ENCODE data around the gene FAT1.

Gene FAT1

DNA sequence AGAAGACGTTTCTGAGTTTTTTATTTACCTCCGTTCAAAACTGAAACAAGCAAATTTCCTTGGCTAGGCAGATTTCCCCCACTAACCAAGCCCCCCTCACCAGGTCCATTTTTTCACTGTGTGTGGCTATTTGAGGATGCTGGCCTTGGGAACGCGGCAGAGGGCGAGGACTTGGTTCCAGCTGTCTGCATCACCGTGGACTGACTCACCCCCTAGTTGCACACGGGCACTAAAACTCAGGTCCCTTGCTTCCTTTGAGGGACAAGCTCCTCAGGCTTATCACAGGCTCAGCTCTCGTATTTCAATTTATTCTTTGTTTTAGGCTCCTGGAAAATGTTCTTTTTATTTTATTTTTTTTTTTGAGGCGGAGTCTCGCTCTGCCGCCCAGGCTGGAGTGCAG is 159.9 kb downstream of the FAT1 start:
- H3K9ac ChIP-seq (ENCODE audit: low read depth in 1 of 2, low read length in 2 of 2): no peak overlapping the region
- H3K27ac ChIP-seq (ENCODE audit: low read depth, low read length): no peak overlapping the region
- no peaks in the 10 kb centered on the region for H3K36me3 ChIP-seq (ENCODE audit: control insufficient read depth in 1 of 2, insufficient read depth in 2 of 2, low read length in 2 of 2)
- H3K27me3 ChIP-seq (ENCODE audit: control insufficient read depth in 1 of 2, insufficient read depth in 2 of 2, low read length in 2 of 2): no peaks in the 10 kb centered on the region
- H3K9me3 ChIP-seq (ENCODE audit: control insufficient read depth in 1 of 2, low read length in 2 of 2): no peaks in the 10 kb centered on the region
- no peak overlapping the region for H3K4me3 ChIP-seq (ENCODE audit: low read depth in 1 of 2, low read length in 2 of 2)
- no peaks in the 10 kb centered on the region for H3K4me1 ChIP-seq (ENCODE audit: control insufficient read depth in 1 of 2, insufficient read depth in 2 of 2, low read length in 2 of 2)

DNA sequence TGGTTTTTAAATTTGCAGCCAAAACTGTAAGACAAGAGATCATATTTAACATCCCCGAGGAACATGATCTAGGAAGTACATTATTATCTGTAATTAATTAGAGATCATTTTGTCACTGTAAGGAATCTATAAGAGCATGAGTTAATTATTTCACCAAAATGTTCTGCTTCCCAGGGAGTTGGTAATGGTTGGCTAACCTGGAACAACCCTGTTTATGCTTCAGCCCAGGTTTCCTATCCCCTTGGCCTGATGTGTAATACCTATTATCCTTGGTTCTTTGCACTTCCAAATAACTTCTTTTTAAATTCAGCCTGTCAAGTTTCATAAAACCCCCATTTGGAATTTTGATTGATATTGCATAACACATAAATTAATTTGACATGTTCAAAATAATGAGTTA is 161.9 kb downstream of the FAT1 start:
- Histone ChIP-seq H3K9ac (ENCODE audit: low read depth in 1 of 2, low read length in 2 of 2) (no peak overlapping the region), H3K9me3 (ENCODE audit: control insufficient read depth in 1 of 2, low read length in 2 of 2) (no peaks in the 10 kb centered on the region), H3K4me1 (ENCODE audit: control insufficient read depth in 1 of 2, insufficient read depth in 2 of 2, low read length in 2 of 2) (no peaks in the 10 kb centered on the region), H3K27me3 (ENCODE audit: control insufficient read depth in 1 of 2, insufficient read depth in 2 of 2, low read length in 2 of 2) (no peaks in the 10 kb centered on the region), H3K27ac (ENCODE audit: low read depth, low read length) (no peak overlapping the region), H3K36me3 (ENCODE audit: control insufficient read depth in 1 of 2, insufficient read depth in 2 of 2, low read length in 2 of 2) (no peaks in the 10 kb centered on the region), H3K4me3 (ENCODE audit: low read depth in 1 of 2, low read length in 2 of 2) (no peak overlapping the region)

DNA sequence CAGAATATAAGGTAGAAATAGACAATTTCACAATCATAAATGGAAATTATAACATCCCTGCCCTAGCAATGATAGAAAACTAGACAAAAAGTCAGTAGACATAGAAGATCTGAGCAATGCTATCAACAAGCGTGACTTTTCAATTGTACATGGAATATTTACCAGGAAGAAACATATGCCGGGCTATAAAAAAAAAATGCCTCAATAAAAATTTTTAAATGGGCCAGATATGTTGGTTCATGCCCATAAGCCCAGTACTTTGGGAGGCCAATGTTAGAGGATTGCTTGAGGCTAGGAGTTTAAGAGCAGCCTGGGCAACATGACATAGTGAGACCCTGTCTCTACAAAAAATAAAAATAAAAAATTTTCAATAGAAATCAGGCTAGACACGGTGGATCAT is 163.0 kb downstream of the FAT1 start:
- H3K4me3 ChIP-seq (ENCODE audit: low read depth in 1 of 2, low read length in 2 of 2): no peak overlapping the region

DNA sequence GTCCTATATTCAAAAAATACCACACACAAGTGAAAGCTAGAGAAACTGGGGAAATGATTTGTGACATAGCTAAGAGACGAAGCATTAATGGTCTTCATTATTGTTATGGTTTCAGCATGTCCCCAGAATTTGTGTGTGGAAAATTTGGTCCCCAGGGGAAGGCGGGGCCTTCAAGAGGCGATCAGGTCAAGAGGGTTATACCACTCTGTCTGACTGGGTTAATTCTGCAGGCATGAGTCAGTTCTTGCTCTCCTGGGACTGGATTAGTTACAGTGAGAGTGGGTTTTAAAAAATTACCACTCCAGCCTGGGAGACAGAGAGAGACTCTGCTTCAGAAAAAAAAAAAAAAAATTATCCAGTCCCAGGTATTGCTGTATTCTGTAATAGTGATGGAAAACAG is 166.2 kb downstream of the FAT1 start:
- Histone ChIP-seq H3K36me3 (ENCODE audit: control insufficient read depth in 1 of 2, insufficient read depth in 2 of 2, low read length in 2 of 2) (no peaks in the 10 kb centered on the region), H3K27me3 (ENCODE audit: control insufficient read depth in 1 of 2, insufficient read depth in 2 of 2, low read length in 2 of 2) (peaks cover 0 to 5% of the 10 kb centered on the region in 2 donors), H3K9me3 (ENCODE audit: control insufficient read depth in 1 of 2, low read length in 2 of 2) (no peaks in the 10 kb centered on the region), H3K9ac (ENCODE audit: low read depth in 1 of 2, low read length in 2 of 2) (no peak overlapping the region), H3K27ac (ENCODE audit: low read depth, low read length) (no peak overlapping the region), H3K4me1 (ENCODE audit: control insufficient read depth in 1 of 2, insufficient read depth in 2 of 2, low read length in 2 of 2) (no peaks in the 10 kb centered on the region), H3K4me3 (ENCODE audit: low read depth in 1 of 2, low read length in 2 of 2) (no peak overlapping the region)

More for the DNA sequence above, 163.0 kb downstream of the FAT1 start:
- Histone ChIP-seq H3K9me3 (ENCODE audit: control insufficient read depth in 1 of 2, low read length in 2 of 2) (no peaks in the 10 kb centered on the region), H3K9ac (ENCODE audit: low read depth in 1 of 2, low read length in 2 of 2) (no peak overlapping the region), H3K27me3 (ENCODE audit: control insufficient read depth in 1 of 2, insufficient read depth in 2 of 2, low read length in 2 of 2) (no peaks in the 10 kb centered on the region), H3K36me3 (ENCODE audit: control insufficient read depth in 1 of 2, insufficient read depth in 2 of 2, low read length in 2 of 2) (no peaks in the 10 kb centered on the region), H3K27ac (ENCODE audit: low read depth, low read length) (no peak overlapping the region), H3K4me1 (ENCODE audit: control insufficient read depth in 1 of 2, insufficient read depth in 2 of 2, low read length in 2 of 2) (no peaks in the 10 kb centered on the region)

DNA sequence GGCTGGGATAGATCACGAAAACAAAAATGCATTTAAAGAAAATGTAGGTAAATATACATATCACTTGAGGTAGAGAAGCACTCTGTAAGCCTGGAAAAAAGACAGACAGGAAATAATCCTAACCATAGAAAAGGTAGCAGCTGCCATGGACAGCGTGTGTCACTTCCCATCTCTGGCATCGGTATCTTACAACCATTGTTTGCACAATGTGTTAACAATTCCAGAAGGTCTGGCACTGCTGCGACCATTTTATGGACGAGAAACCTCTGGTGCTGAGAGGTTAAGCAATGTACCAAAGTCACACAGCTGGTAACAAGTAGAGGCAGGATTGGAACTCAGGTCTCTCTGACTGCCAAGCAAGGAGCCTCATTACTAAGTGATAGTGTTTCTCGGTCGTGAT is 166.6 kb downstream of the FAT1 start:
- Histone ChIP-seq H3K9ac (ENCODE audit: low read depth in 1 of 2, low read length in 2 of 2) (no peak overlapping the region), H3K4me3 (ENCODE audit: low read depth in 1 of 2, low read length in 2 of 2) (no peak overlapping the region), H3K4me1 (ENCODE audit: control insufficient read depth in 1 of 2, insufficient read depth in 2 of 2, low read length in 2 of 2) (no peaks in the 10 kb centered on the region), H3K9me3 (ENCODE audit: control insufficient read depth in 1 of 2, low read length in 2 of 2) (no peaks in the 10 kb centered on the region), H3K27ac (ENCODE audit: low read depth, low read length) (no peak overlapping the region), H3K36me3 (ENCODE audit: control insufficient read depth in 1 of 2, insufficient read depth in 2 of 2, low read length in 2 of 2) (no peaks in the 10 kb centered on the region), H3K27me3 (ENCODE audit: control insufficient read depth in 1 of 2, insufficient read depth in 2 of 2, low read length in 2 of 2) (peaks cover 0 to 5% of the 10 kb centered on the region in 2 donors)

DNA sequence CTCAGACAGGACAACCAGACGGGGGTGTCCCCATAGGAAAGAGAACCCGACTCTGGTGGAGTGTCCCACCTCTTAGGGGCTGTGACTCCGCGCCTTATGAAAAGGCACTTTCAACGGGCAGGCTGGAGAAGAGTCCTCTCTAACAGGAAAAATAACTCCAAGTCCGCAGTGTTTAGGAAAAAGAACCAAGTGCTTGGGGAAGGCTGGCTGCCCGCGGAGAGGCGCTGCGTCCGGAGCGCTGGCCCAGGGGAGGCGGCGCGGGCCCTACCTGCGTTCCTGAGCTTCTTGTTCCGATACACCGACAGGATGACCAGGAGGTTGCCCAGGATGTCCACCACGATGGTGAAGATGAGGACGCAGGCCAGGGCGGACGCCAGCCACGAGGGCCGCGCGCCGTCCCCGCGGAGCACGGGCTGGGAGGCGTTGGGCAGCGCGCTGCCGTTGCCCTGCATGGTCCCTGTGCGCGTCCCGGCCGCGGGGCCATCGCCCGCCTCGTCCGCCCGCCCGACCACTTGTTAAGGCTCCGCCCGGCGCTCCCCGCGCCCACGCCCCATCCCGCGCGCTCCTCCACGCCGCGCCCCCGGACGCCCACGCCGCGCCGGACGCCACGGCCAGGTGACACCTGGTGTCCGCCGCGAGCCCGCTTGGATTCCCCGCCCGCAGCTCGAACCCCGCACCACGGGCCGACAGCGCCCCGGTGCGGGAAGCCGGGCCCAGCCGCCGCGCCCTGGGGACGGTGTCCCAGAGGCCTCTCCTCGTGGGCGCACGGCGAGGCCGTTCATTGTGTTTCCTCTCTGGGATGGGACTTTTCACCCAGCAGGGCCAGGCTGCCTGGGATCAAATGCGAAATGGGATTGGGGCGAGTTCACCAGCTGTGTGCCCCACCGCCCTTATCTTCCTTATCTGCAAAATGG is 168.5 kb downstream of the FAT1 start, which contains the start of gene MTNR1A:
Gene MTNR1A (minus strand): TSS at position 654 of the 914 bp plus-strand sequence. CDS start 202 bp downstream, at position 452.
- no peak within 1 kb of the TSS for H3K9ac ChIP-seq (ENCODE audit: low read depth in 1 of 2, low read length in 2 of 2)

DNA sequence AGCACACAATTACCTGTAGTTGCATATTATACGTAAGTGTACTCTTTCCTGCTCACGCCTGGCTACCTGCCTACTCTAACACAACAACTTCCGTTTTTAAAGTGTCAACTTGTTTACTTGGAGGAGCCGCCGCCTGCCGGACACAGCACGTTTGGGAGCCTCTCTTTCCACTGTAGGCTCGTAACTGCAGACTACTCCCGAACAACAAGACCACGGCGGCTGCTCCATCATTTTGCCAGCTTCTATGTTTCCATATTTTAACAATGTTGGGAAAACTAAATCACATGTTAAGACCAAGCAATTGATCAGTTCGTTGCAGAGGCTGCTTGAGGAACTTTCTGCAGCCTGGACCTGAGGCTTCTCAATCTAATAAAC is 169.1 kb downstream of the FAT1 start:
- H3K27ac ChIP-seq (ENCODE audit: low read depth, low read length): no peak overlapping the region
- H3K4me3 ChIP-seq (ENCODE audit: low read depth in 1 of 2, low read length in 2 of 2): peak overlapping the region; percentile 69 to 77
- peaks cover 3 to 5% of the 10 kb centered on the region in 2 donors for H3K27me3 ChIP-seq (ENCODE audit: control insufficient read depth in 1 of 2, insufficient read depth in 2 of 2, low read length in 2 of 2)

More for the DNA sequence above, 168.5 kb downstream of the FAT1 start, which contains the start of gene MTNR1A:
- Histone ChIP-seq H3K4me3 (ENCODE audit: low read depth in 1 of 2, low read length in 2 of 2) (peak within 1 kb of the TSS; percentile 69 to 77), H3K27me3 (ENCODE audit: control insufficient read depth in 1 of 2, insufficient read depth in 2 of 2, low read length in 2 of 2) (peaks cover 3 to 5% of the 10 kb centered on the region in 2 donors), H3K9me3 (ENCODE audit: control insufficient read depth in 1 of 2, low read length in 2 of 2) (no peaks in the 10 kb centered on the region), H3K27ac (ENCODE audit: low read depth, low read length) (no peak within 1 kb of the TSS), H3K36me3 (ENCODE audit: control insufficient read depth in 1 of 2, insufficient read depth in 2 of 2, low read length in 2 of 2) (no peaks in the 10 kb centered on the region), H3K4me1 (ENCODE audit: control insufficient read depth in 1 of 2, insufficient read depth in 2 of 2, low read length in 2 of 2) (no peaks in the 10 kb centered on the region)

DNA sequence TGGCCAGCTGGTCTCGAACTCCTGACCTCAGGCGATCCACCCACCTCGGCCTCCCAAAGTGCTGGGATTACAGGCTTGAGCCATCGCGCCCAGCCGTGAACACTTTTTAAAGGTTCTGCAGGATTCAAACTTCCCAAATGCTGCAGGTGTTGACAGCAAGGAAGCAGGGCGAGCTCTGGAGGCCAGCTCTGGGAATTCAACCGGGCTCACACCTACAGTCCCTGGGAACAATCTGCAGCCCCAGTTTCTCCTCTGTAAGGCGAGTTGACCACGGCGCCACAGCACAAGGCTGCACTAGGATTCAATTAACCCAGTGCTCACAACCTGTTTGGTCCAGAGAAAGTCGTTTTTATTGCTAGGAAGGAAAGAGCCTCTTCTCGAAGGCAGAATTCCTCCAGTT is 169.9 kb downstream of the FAT1 start:
- Histone ChIP-seq H3K9ac (ENCODE audit: low read depth in 1 of 2, low read length in 2 of 2) (no peak overlapping the region), H3K27ac (ENCODE audit: low read depth, low read length) (no peak overlapping the region), H3K36me3 (ENCODE audit: control insufficient read depth in 1 of 2, insufficient read depth in 2 of 2, low read length in 2 of 2) (no peaks in the 10 kb centered on the region), H3K4me1 (ENCODE audit: control insufficient read depth in 1 of 2, insufficient read depth in 2 of 2, low read length in 2 of 2) (no peaks in the 10 kb centered on the region), H3K4me3 (ENCODE audit: low read depth in 1 of 2, low read length in 2 of 2) (peak overlapping the region; percentile 69 to 77), H3K27me3 (ENCODE audit: control insufficient read depth in 1 of 2, insufficient read depth in 2 of 2, low read length in 2 of 2) (peaks cover 3 to 5% of the 10 kb centered on the region in 2 donors), H3K9me3 (ENCODE audit: control insufficient read depth in 1 of 2, low read length in 2 of 2) (no peaks in the 10 kb centered on the region)

More for the DNA sequence above, 169.1 kb downstream of the FAT1 start:
- H3K4me1 ChIP-seq (ENCODE audit: control insufficient read depth in 1 of 2, insufficient read depth in 2 of 2, low read length in 2 of 2): no peaks in the 10 kb centered on the region
- H3K9me3 ChIP-seq (ENCODE audit: control insufficient read depth in 1 of 2, low read length in 2 of 2): no peaks in the 10 kb centered on the region
- no peaks in the 10 kb centered on the region for H3K36me3 ChIP-seq (ENCODE audit: control insufficient read depth in 1 of 2, insufficient read depth in 2 of 2, low read length in 2 of 2)
- H3K9ac ChIP-seq (ENCODE audit: low read depth in 1 of 2, low read length in 2 of 2): no peak overlapping the region

DNA sequence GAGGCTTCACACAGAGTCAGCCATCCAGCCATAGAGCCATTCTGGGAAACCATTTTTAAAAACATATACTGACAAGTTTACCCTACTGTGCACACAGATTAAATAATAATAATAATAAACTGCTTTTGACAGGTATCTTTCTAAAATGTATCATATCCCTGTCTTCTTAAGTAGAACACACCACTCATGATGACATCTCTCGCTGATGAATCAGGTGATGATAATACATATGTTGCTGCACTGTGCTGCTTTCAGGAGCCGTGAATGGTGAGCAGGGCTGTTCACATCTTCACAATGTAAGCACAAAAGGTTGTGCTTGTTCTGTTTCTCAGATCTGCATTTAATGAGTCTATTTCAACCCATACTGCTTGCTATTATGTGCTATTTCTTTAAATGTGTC is 171.8 kb downstream of the FAT1 start:
- H3K4me3 ChIP-seq (ENCODE audit: low read depth in 1 of 2, low read length in 2 of 2): no peak overlapping the region
- no peaks in the 10 kb centered on the region for H3K36me3 ChIP-seq (ENCODE audit: control insufficient read depth in 1 of 2, insufficient read depth in 2 of 2, low read length in 2 of 2)
- H3K27ac ChIP-seq (ENCODE audit: low read depth, low read length): no peak overlapping the region
- H3K9me3 ChIP-seq (ENCODE audit: control insufficient read depth in 1 of 2, low read length in 2 of 2): peaks cover 0 to 6% of the 10 kb centered on the region in 2 donors
- H3K4me1 ChIP-seq (ENCODE audit: control insufficient read depth in 1 of 2, insufficient read depth in 2 of 2, low read length in 2 of 2): no peaks in the 10 kb centered on the region
- no peak overlapping the region for H3K9ac ChIP-seq (ENCODE audit: low read depth in 1 of 2, low read length in 2 of 2)
- H3K27me3 ChIP-seq (ENCODE audit: control insufficient read depth in 1 of 2, insufficient read depth in 2 of 2, low read length in 2 of 2): peaks cover 3 to 5% of the 10 kb centered on the region in 2 donors

DNA sequence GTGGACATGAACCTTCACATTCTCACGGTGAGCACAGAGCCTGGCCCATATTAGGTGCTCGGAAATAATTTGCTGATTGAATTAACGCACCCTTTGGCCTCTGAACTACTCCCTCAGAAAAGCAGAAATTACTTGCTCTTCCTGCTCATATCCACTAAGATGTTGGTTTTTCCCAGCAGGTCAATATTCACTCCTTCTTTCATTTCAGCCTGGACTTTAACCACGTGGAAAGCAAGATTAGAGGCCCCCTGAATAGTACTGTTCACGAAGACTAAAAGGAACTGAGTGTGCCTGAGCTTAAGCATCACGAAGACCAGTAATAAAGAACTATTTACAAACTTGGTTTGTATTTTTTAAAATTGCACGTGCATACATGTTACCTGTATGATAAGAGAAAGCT is 178.2 kb downstream of the FAT1 start:
- no peaks in the 10 kb centered on the region for H3K36me3 ChIP-seq (ENCODE audit: control insufficient read depth in 1 of 2, insufficient read depth in 2 of 2, low read length in 2 of 2)
- no peak overlapping the region for H3K4me3 ChIP-seq (ENCODE audit: low read depth in 1 of 2, low read length in 2 of 2)
- H3K4me1 ChIP-seq (ENCODE audit: control insufficient read depth in 1 of 2, insufficient read depth in 2 of 2, low read length in 2 of 2): peaks cover 3 to 11% of the 10 kb centered on the region in 2 donors
- H3K27me3 ChIP-seq (ENCODE audit: control insufficient read depth in 1 of 2, insufficient read depth in 2 of 2, low read length in 2 of 2): no peaks in the 10 kb centered on the region
- H3K9ac ChIP-seq (ENCODE audit: low read depth in 1 of 2, low read length in 2 of 2): no peak overlapping the region
- peaks cover 0 to 9% of the 10 kb centered on the region in 2 donors for H3K9me3 ChIP-seq (ENCODE audit: control insufficient read depth in 1 of 2, low read length in 2 of 2)
- H3K27ac ChIP-seq (ENCODE audit: low read depth, low read length): no peak overlapping the region

All from duodenal mucosa (tissue), 2 donors.